Keratinocyte (primary cell): Measurements from ENCODE around the gene WASF2. TPM values are rescaled to one million over a fixed set of nuclear protein-coding genes. Genes with fewer than 3 reads are reported as not detected.

ENCODE experiments used
- DNase-seq: peaks from one replicate; pipeline ENCODE4 v3.0.0-alpha.2; 2011; ENCODE audit warnings: low read depth, missing footprints, low spot score
- FAIRE-seq: peaks from 2 replicates; lab custom pipeline; 2011; peaks lifted over from hg19 to GRCh38; lab: Jason Lieb, UNC
- H2AFZ ChIP-seq: 2 replicates; pipeline ENCODE4 v1.6.0; 2012; ENCODE audit warnings: low read length, control low read depth, inconsistent platforms; ENCODE audit not compliant: control insufficient read depth
- H3K27ac ChIP-seq: 2 replicates; pipeline ENCODE4 v1.5.1; 2011; ENCODE audit warnings: low read length; ENCODE audit not compliant: control insufficient read depth, insufficient read depth
- H3K27me3 ChIP-seq: 3 replicates; pipeline ENCODE4 v1.6.0; 2011; ENCODE audit warnings: low read length; ENCODE audit not compliant: control insufficient read depth, insufficient read depth; ENCODE audit errors: extremely low read depth
- H3K36me3 ChIP-seq, 2 experiments: 2 replicates in 1 of 2; 3 replicates in 1 of 2; pipeline ENCODE4 v1.5.1; 2011; ENCODE audit warnings: low read length in 2 of 2, mild to moderate bottlenecking in 1 of 2; ENCODE audit not compliant: control insufficient read depth in 2 of 2, insufficient read depth in 2 of 2; ENCODE audit errors: extremely low read depth in 1 of 2
- H3K4me1 ChIP-seq: 3 replicates; pipeline ENCODE4 v1.5.1; 2011; ENCODE audit warnings: low read length; ENCODE audit not compliant: control insufficient read depth, insufficient read depth; ENCODE audit errors: extremely low read depth
- H3K4me2 ChIP-seq: 3 replicates; pipeline ENCODE4 v1.6.0; 2011; ENCODE audit warnings: low read depth, low read length; ENCODE audit not compliant: control insufficient read depth, insufficient read depth; ENCODE audit errors: extremely low read depth
- H3K4me3 ChIP-seq, 3 experiments: fragments of 200-600 bp in 1 of 3; sonication (generic) in 1 of 3; 2 replicates in 2 of 3; 3 replicates in 1 of 3; pipeline ENCODE4 v1.5.1; 2011 to 2016; ENCODE audit warnings: low read length in 3 of 3, mild to moderate bottlenecking in 3 of 3, control low read depth in 2 of 3, inconsistent platforms in 1 of 3, low read depth in 1 of 3, mixed read lengths in 1 of 3, mixed run types in 1 of 3, moderate library complexity in 1 of 3; ENCODE audit not compliant: control insufficient read depth in 2 of 3, insufficient read depth in 2 of 3; ENCODE audit errors: extremely low read depth in 1 of 3
- H3K79me2 ChIP-seq: 2 replicates; pipeline ENCODE4 v1.6.0; 2012; ENCODE audit warnings: low read length; ENCODE audit not compliant: control insufficient read depth, insufficient read depth
- H3K9ac ChIP-seq: 3 replicates; pipeline ENCODE4 v1.6.0; 2011; ENCODE audit warnings: low read length; ENCODE audit not compliant: control insufficient read depth, insufficient read depth; ENCODE audit errors: extremely low read depth
- H3K9me1 ChIP-seq: 3 replicates; pipeline ENCODE4 v1.6.0; 2011; ENCODE audit warnings: low read length; ENCODE audit not compliant: control insufficient read depth, insufficient read depth; ENCODE audit errors: extremely low read depth
- H3K9me3 ChIP-seq: 2 replicates; pipeline ENCODE4 v1.5.1; 2012; ENCODE audit warnings: low read depth, low read length; ENCODE audit not compliant: control insufficient read depth
- H4K20me1 ChIP-seq: 3 replicates; pipeline ENCODE4 v1.6.0; 2011; ENCODE audit warnings: low read length; ENCODE audit not compliant: control insufficient read depth, insufficient read depth; ENCODE audit errors: extremely low read depth
- EZH2 ChIP-seq: IDR thresholded peaks from one replicate; pipeline ENCODE4 v1.6.1; 2012; ENCODE audit warnings: inconsistent platforms, mild to moderate bottlenecking, low read length, moderate library complexity
- dilution Hi-C: fragments of 300-500 bp; cut with MboI; formaldehyde crosslinking; loops from one replicate; pipeline ENCODE4 v1.7.0; 2020; ENCODE audit warnings: low sequenced_read_pairs; ENCODE audit not compliant: extremely low pct_ligation_motif_present
- polyA plus RNA-seq, 5 experiments: library from polyadenylated mRNA; depleted of rRNA in 3 of 5; stranded (reverse) in 3 of 5; stranded (forward) in 1 of 5; unstranded in 1 of 5; fragments of >200 nt; gene quantifications; 1 replicate in 1 of 5; 2 replicates in 3 of 5; 3 replicates in 1 of 5; pipeline versions ENCODE4 v1.2.1 to v1.2.3, GENCODE V29; 2011 to 2012; ENCODE audit warnings: missing spikeins in 2 of 5, low read depth in 1 of 5, low replicate concordance in 1 of 5
- TF ChIP-seq, protein P1 (sequence below), 3 experiments: IDR thresholded peaks in 1 of 3; conservative IDR thresholded peaks in 1 of 3; optimal IDR thresholded peaks in 1 of 3; 2 replicates in 2 of 3; 3 replicates in 1 of 3; pipeline versions ENCODE3 to v1.5.1; 2011; ENCODE audit warnings: low read length in 3 of 3, mild to moderate bottlenecking in 3 of 3, moderate library complexity in 2 of 3, control low read depth in 1 of 3, inconsistent platforms in 1 of 3; ENCODE audit not compliant: insufficient read depth in 2 of 3; ENCODE audit errors: extremely low read depth in 1 of 3

The WASF2 gene
- polyA plus RNA-seq, 1 donor (not counting 4 experiments of a cell fraction or from before 2014, with no cell fraction given), result 42.9 TPM

DNA sequence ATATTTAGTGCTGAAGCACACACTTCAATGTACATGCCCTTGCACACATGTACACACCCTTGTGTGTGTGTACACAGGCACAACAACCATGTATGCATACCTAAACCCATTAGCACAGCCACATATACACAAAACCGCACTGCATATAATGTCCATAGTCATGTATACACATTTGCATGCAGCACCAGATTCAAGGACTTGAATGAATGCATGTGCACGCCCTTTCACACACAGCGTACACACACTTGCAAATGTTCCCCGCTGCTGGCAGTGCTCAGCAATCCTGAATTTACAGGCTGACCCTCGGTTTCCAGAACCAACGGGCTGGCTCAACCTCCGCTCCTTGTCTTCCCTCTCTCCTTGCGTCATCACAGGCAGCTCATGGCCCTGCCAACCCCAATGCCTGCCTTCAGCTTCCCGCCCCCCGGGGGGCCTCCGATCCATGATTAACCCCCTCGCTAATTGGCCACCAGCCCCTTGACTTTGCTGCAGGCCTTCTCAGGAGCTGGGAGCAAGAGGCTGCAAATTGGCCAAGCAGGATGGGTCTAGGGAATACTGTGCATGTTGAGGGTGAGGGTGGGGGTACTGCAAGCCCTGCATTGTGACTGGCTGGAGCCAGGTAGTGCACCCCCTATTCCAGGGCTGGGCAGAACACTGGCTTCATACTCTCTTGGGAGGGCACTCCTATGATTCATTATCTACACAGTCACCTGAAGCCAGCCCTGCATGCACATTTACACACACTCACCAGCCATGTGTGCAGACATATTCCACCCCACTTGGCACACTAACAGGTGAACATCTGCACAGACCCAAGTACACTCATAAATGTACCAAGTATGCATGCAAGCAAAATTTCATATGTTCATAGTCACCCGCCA is 89.6 kb downstream of the WASF2 start:
- DNase-seq (no peak), FAIRE-seq (peak; percentile 23)
- Histone ChIP-seq H2AFZ (no peak overlapping the region), H3K4me1 (peaks cover 33% of the 10 kb centered on the region), H3K4me2 (no peak overlapping the region), H4K20me1 (no peaks in the 10 kb centered on the region), H3K9ac (no peak overlapping the region), H3K9me1 (no peaks in the 10 kb centered on the region), H3K9me3 (no peaks in the 10 kb centered on the region), H3K79me2 (no peaks in the 10 kb centered on the region), H3K27me3 (no peaks in the 10 kb centered on the region), H3K36me3 (peaks cover 0 to 5% of the 10 kb centered on the region in 2 experiments), H3K4me3 (no peak overlapping the region), H3K27ac (no peak overlapping the region)
- TF ChIP-seq, protein P1, sequence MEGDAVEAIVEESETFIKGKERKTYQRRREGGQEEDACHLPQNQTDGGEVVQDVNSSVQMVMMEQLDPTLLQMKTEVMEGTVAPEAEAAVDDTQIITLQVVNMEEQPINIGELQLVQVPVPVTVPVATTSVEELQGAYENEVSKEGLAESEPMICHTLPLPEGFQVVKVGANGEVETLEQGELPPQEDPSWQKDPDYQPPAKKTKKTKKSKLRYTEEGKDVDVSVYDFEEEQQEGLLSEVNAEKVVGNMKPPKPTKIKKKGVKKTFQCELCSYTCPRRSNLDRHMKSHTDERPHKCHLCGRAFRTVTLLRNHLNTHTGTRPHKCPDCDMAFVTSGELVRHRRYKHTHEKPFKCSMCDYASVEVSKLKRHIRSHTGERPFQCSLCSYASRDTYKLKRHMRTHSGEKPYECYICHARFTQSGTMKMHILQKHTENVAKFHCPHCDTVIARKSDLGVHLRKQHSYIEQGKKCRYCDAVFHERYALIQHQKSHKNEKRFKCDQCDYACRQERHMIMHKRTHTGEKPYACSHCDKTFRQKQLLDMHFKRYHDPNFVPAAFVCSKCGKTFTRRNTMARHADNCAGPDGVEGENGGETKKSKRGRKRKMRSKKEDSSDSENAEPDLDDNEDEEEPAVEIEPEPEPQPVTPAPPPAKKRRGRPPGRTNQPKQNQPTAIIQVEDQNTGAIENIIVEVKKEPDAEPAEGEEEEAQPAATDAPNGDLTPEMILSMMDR (optimal IDR thresholded peaks at IDR 0.05 in 1 of 3, IDR thresholded peaks at IDR 0.05 in 1 of 3, conservative IDR thresholded peaks at IDR 0.05 in 1 of 3; ENCODE audit: extremely low read depth in 1 of 3, insufficient read depth in 2 of 3, low read length in 3 of 3), result no peak
- TF ChIP-seq EZH2, result no peak
- dilution Hi-C loops, result loop anchor here (25.0 kb wide), 1 partner anchor 187 kb away; no protein-coding TSS in a partner anchor

DNA sequence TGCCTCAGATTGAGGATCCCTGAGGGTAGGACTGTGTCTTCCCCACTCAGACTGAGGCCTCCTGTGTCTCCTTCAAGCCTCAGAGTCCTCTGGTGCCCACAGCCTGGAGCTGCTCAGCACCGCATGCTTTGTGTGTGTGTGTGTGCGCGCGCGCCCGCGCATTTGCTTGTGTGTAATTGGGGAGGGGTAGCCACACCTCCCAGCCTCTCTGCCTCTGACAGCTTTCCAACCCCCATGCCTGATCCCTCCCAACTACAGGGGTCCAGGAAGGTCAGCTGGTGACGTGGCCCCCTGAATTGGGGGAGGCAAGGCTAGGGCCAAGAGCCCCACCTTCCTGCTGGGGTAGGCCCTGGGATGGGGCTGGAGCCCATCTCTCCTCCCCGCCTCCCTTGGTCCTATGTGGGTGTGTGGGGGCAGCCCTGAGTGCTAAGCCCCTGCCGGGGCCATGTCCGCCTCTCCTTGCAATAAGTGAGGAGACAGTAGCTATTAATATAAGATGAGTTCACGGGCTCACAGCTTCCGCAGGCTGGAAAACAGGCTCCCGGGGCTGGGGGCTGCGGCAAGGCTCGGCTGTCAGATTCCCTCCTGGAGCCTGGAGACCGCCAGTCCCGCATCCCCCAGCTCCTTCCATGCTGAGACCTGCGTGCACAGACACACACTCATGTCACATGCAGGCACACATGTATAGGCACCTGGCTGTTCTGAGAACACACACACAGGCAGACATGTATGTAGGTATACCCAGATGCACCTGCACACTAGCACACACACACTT is 90.5 kb downstream of the WASF2 start:
- no peaks in the 10 kb centered on the region for H3K9me1 ChIP-seq
- DNase-seq, result no peak
- no peak overlapping the region for H2AFZ ChIP-seq
- H3K36me3 ChIP-seq, result peaks cover 0 to 5% of the 10 kb centered on the region in 2 experiments
- H3K27me3 ChIP-seq, result no peaks in the 10 kb centered on the region
- H3K79me2 ChIP-seq, result no peaks in the 10 kb centered on the region
- no peaks in the 10 kb centered on the region for H4K20me1 ChIP-seq
- dilution Hi-C loops, result loop anchor here (25.0 kb wide), 1 partner anchor 188 kb away; no protein-coding TSS in a partner anchor
- no peak overlapping the region for H3K4me2 ChIP-seq
- no peak overlapping the region for H3K4me3 ChIP-seq
- H3K4me1 ChIP-seq, result peaks cover 27% of the 10 kb centered on the region
- H3K27ac ChIP-seq, result no peak overlapping the region
- no peaks in the 10 kb centered on the region for H3K9me3 ChIP-seq
- TF ChIP-seq, protein P1 (optimal IDR thresholded peaks at IDR 0.05 in 1 of 3, IDR thresholded peaks at IDR 0.05 in 1 of 3, conservative IDR thresholded peaks at IDR 0.05 in 1 of 3; ENCODE audit: extremely low read depth in 1 of 3, insufficient read depth in 2 of 3, low read length in 3 of 3), result no peak
- TF ChIP-seq EZH2, result no peak
- no peak overlapping the region for H3K9ac ChIP-seq
- no peak for FAIRE-seq
